ENCODE measurements around the gene NDFIP1.

The NDFIP1 gene

GRCh38 chr5:142129446-142130066 lies 21.0 kb downstream of the NDFIP1 start:
- Histone ChIP-seq H3K27ac (ENCODE audit: extremely low read depth, low read depth, low read length) (no peak overlapping the region), H3K4me3 (ENCODE audit: low read depth, low read length) (no peak overlapping the region), H3K36me3 (ENCODE audit: control insufficient read depth in 2 of 2, insufficient read depth in 1 of 2, low read length in 2 of 2) (peaks cover 5 to 24% of the 10 kb centered on the region in 2 experiments), H3K9me3 (ENCODE audit: control insufficient read depth, insufficient read depth, low read depth, low read length) (no peaks in the 10 kb centered on the region), H3K4me1 (ENCODE audit: control insufficient read depth, insufficient read depth, low read length) (peaks cover 6% of the 10 kb centered on the region; the same call in 1 of the 2 replicates)
- ChIA-PET CTCF (interaction anchor here (0.6 to 1.7 kb wide), 4 partner anchors 16 to 1711 kb away, joined by 3 to 6 read pairs (median 3); no protein-coding TSS in a partner anchor), POLR2A (interaction anchor here (0.6 to 0.7 kb wide), 2 partner anchors 159 to 393 kb away, joined by 3 to 7 read pairs; no protein-coding TSS in a partner anchor)
- TF ChIP-seq MEIS1 (CRISPR knock-in tag; IDR thresholded peaks at IDR 0.05; ENCODE audit: borderline replicate concordance) (no peak), ZXDB (tag by site-specific recombination; IDR thresholded peaks at IDR 0.05) (no peak), ZNF223 (tag by site-specific recombination; IDR thresholded peaks at IDR 0.05) (no peak), ZNF610 (tag by site-specific recombination; IDR thresholded peaks at IDR 0.05; ENCODE audit: borderline replicate concordance) (no peak), ZNF645 (tag by site-specific recombination; IDR thresholded peaks at IDR 0.05) (no peak), ZNF548 (tag by site-specific recombination; IDR thresholded peaks at IDR 0.05) (no peak), ZNF626 (tag by site-specific recombination; IDR thresholded peaks at IDR 0.05) (no peak), ZNF114 (tag by site-specific recombination; IDR thresholded peaks at IDR 0.05) (no peak), ZNF558 (tag by site-specific recombination; IDR thresholded peaks at IDR 0.05) (no peak), IKZF3 (tag by site-specific recombination; IDR thresholded peaks at IDR 0.05) (no peak), ZNF792 (tag by site-specific recombination; IDR thresholded peaks at IDR 0.05) (no peak), MZF1 (tag by site-specific recombination; IDR thresholded peaks at IDR 0.05; ENCODE audit: borderline replicate concordance) (no peak), ZBTB26 (tag by site-specific recombination; optimal IDR thresholded peaks at IDR 0.05) (no peak), ZNF18 (tag by site-specific recombination; IDR thresholded peaks at IDR 0.05) (no peak), ZNF302 (tag by site-specific recombination; IDR thresholded peaks at IDR 0.05; ENCODE audit: low read depth) (no peak), SALL2 (tag by site-specific recombination; IDR thresholded peaks at IDR 0.05; ENCODE audit: borderline replicate concordance) (no peak), PRDM6 (tag by site-specific recombination; IDR thresholded peaks at IDR 0.05) (no peak), ZNF701 (tag by site-specific recombination; IDR thresholded peaks at IDR 0.05) (no peak), ZNF148 (tag by site-specific recombination; IDR thresholded peaks at IDR 0.05; ENCODE audit: borderline replicate concordance) (no peak)

All from HEK293 (cell line).